GM12873 (cell line): ENCODE measurements around the gene COL1A2.

Experiments
- TF ChIP-seq, protein P1 (sequence below): IDR thresholded peaks from 2 replicates; pipeline ENCODE4 v1.5.1; 2012; ENCODE audit warnings: low read depth, mild to moderate bottlenecking, moderate library complexity, low read length, control low read depth; ENCODE audit not compliant: insufficient read depth; ENCODE audit errors: missing control alignments

COL1A2 gene

DNA sequence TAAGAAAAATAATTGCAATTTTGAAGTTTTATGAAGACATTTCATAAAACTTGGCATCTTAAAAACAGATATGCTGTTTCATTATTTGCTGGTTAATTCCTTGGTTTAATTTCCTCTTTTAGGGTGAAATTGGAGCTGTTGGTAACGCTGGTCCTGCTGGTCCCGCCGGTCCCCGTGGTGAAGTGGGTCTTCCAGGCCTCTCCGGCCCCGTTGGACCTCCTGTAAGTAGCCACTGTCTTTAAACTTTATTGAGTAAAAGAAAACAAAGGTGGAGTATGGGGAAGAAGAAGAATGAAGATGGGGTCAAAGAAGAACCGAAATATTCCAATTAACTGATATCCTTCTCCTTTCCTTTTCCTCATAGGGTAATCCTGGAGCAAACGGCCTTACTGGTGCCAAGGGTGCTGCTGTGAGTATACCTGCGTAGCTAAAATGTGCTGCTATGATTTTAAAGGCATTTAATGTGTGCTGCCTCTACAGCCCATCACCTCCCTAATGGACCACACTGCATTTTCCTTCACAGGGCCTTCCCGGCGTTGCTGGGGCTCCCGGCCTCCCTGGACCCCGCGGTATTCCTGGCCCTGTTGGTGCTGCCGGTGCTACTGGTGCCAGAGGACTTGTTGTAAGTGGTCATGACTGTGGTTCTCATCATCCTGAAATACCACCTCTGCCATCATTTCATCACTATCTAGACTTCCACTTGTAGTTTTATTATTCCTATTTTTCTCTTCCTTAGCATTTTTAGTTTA lies 14.7 kb downstream of the COL1A2 start:
- TF ChIP-seq, protein P1, sequence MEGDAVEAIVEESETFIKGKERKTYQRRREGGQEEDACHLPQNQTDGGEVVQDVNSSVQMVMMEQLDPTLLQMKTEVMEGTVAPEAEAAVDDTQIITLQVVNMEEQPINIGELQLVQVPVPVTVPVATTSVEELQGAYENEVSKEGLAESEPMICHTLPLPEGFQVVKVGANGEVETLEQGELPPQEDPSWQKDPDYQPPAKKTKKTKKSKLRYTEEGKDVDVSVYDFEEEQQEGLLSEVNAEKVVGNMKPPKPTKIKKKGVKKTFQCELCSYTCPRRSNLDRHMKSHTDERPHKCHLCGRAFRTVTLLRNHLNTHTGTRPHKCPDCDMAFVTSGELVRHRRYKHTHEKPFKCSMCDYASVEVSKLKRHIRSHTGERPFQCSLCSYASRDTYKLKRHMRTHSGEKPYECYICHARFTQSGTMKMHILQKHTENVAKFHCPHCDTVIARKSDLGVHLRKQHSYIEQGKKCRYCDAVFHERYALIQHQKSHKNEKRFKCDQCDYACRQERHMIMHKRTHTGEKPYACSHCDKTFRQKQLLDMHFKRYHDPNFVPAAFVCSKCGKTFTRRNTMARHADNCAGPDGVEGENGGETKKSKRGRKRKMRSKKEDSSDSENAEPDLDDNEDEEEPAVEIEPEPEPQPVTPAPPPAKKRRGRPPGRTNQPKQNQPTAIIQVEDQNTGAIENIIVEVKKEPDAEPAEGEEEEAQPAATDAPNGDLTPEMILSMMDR, result no peak

GRCh38 chr7:94410413-94411187 lies 15.9 kb downstream of the COL1A2 start:
- TF ChIP-seq, protein P1, result no peak

DNA sequence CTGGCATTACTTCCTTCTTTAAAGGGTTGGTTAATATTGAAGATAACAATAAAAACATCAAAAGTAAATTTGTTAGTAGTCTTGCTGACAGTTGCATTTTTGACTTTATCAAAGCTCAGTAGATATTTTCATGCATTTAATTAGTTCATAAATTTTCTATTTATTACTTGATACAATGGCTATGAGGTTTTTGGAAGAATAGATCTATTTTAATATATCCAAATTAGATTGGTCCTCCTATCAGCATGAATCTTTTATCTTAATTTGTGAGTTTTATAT lies 16.4 kb downstream of the COL1A2 start:
- TF ChIP-seq, protein P1, result no peak

DNA sequence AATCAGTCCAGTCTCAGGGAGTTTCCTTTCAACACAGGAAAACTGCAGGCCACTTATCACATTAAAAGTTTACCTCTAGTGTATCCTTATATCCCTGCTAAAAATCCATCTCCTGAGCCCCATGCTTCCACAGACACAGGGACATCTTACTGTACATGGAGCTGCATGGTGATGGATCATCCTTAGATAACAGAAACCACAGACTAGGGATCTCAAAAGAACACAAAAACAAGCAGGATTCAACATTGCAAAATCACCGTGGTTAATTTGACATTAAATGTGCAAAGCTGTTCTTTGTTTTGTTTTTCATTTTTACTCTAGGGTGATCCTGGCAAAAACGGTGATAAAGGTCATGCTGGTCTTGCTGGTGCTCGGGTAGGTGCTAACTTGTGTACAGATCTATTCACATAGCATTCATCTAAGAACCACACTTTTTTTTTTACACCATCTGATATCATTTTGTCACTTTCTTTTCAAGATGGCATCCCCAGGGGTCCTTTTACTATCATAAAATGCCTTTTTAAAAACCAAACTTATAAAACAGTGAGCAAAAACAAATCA lies 18.1 kb downstream of the COL1A2 start:
- TF ChIP-seq, protein P1, result no peak

- TF ChIP-seq, protein P1, result no peak
Measured at GRCh38 chr7:94414481-94414880, 19.8 kb downstream of the COL1A2 start.

GRCh38 chr7:94414980-94415379 lies 20.3 kb downstream of the COL1A2 start:
- TF ChIP-seq, protein P1, result no peak

DNA sequence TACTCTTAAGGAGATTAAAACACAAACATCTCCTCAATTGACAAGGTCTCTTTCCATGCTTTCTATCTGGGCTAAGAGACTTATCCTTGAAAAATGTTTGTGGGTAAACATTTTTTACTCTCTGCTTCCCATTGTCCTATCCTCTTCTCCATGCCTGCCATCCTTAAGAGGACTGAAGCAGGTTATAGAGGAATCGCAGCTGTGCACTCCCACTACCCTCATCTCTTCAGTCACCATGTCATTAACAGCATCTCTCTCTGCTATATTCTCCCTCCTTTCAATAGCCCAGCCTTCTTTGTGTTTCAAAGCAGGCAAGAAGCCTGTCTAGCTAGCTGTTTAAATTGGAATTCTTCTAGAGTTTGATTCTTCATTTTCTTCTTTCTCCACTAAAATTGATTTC lies 22.6 kb downstream of the COL1A2 start:
- TF ChIP-seq, protein P1, result no peak
